HG03135 (cell line): ENCODE data around the gene MARCHF3.
"Not testable (repeated sequence)": the region's sequence is repeated elsewhere in the genome, so short reads cannot be mapped to it uniquely, and the experiment has no call there.

Source experiments
- ATAC-seq: cut with Tn5 transposase; IDR thresholded peaks from one replicate; pipeline ENCODE4 v1.9.1; 2021; ENCODE audit warnings: mild to moderate bottlenecking, moderate library complexity; ENCODE audit not compliant: unreplicated experiment

Gene MARCHF3

GRCh38 chr5:126881821-126882600, 148.3 kb downstream of the MARCHF3 start:
- ATAC-seq = no peak

- ATAC-seq = no peak
These were observed 151.7 kb downstream of the MARCHF3 start for GRCh38 chr5:126878634-126879033.

DNA sequence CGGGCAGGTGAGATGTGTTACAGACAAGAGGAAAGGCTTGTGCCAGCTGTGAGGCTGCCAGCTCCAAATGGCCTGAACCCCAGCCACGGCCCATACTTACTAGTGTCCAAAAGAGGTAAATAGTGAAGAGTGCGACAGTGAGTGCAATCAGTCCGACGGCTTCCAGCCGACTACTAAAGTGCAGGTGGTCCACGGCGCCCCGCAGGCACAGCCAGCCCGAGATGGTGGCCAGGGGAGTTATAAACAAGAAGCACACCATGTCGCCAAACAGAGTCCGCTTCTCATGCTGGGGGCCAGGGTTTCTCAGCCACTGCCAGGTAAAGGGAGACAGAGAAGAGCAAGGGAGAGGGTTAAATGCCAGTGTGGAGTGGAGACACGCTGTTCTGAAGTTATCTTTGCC, 152.3 kb downstream of the MARCHF3 start:
- no peak for ATAC-seq

GRCh38 chr5:126877602-126878001, 152.8 kb downstream of the MARCHF3 start:
- no peak for ATAC-seq

DNA sequence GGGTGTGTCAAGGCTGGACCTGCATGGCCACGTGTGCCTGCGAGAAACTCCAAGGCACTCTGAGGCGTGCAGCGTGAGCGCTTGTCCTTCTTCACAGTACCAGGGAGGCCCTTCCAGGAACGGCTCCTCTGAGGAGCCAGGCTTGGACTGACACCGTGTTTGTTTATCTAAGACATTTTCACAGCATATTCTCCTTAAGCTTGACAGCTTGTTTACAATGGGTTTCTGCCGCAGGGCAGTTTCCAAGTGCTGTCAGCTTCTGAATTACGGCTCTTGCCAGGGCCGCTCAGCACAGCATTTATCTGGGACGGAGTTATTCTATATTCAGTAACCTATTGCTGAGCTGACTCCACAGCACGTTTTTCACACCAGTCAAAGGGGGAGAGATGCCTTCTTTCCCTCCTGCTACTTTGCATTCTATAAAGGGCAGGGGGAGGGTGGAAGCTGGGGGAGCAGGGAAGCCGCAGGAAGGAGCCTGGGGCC, 155.0 kb downstream of the MARCHF3 start:
- no peak for ATAC-seq

DNA sequence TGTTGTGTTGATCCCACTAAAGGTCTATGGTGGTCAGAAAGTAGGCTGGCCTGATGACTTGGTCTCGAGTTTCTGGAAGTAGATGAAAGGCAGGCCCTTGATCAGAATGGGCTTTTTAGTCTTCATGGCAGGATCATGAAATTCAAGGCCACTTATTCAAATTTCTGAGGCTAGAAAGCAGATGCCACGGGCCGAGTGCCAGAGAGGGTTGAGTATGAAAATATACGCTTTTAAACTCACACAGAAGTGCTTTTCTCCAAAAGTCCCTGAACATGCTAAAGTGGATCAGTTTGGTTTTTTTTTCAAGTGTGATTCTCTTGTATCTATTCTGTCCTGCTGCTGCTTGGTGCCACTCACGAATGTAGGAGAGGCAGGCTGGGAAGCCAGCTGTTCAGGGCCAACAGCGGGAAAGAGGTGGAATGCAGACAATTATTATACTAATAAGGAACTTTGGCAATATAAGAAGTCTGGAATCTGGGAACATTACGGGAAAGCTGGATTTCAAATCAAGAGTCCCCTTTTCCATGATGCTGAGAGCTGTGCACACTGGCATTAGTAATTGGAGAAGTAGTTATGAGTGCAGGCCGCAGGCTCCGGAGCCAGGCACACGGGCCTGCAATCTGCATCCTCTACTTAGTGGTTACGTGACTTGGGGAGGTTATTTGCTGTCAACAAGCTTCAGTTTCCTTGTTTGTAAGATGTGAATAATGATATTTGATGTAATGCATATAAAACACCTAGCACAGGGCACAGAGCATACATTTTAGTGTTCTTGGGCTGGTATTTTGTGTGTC, 157.6 kb downstream of the MARCHF3 start:
- ATAC-seq = no peak

DNA sequence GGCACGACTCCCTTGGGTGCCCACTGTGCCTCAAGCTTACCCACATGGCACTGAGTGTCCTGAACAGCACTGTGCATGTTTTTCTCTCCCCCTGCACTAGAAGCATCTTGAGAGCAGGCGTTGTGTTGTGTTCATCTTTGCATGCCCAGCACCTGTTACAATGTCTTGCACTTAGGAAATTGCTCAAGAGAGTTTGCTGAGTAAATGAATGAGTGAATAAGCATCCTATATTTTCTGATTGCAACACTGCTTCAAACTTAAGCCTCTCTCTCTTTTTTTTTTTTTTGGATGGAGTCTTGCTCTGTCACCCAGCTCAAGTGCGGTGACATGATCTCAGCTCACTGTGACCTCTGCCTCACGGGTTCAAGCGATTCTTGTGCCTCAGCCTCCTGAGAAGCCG, 158.9 kb downstream of the MARCHF3 start:
- no peak for ATAC-seq

DNA sequence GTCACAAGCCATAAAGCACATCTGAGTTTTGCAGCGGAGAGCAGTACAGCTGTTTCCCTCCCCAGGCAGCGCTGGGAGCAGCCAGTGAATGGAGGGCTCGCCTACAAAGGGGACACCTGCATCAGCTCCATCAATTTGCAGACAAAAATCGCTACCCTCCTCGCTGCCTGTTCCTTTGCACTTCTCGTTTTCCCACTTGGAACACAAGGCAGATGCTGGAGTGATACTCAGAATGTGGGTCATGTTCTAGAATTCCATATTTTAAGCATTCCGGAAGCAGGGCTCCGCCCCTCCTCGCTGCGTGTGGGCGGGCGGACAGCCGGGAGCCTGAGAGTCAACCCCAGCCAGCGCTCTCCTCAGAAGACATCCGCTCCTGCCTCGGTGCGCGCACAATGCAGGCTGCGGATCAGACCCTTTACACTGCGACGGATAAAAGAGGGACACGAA, 161.3 kb downstream of the MARCHF3 start:
- no peak for ATAC-seq

- ATAC-seq = no peak
These were observed 161.9 kb downstream of the MARCHF3 start for GRCh38 chr5:126868338-126869004.

- no peak for ATAC-seq
These were observed 163.3 kb downstream of the MARCHF3 start for GRCh38 chr5:126866851-126867636.

- ATAC-seq = no peak
These were observed 165.1 kb downstream of the MARCHF3 start for GRCh38 chr5:126865299-126865698.

- no peak for ATAC-seq
These were observed 166.2 kb downstream of the MARCHF3 start for GRCh38 chr5:126864042-126864688.

DNA sequence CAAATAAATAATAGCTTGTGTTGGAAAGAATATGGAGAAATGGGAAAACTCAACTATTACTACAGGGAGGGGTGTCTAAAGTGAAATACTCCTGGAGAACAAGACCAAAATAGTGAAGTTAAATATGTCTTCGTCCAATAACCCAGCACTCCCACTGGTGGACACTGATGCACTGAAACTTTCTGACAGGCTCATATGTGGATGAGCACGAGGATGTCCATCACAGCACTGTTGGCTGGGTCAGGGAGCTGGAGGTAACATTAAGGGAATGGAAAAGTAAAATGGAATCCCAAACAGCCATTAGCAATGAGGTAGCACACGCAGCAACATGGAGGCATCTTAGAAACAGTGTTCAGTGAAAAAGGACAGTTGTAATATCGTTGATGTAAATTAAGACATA, 167.0 kb downstream of the MARCHF3 start:
- ATAC-seq = no peak

DNA sequence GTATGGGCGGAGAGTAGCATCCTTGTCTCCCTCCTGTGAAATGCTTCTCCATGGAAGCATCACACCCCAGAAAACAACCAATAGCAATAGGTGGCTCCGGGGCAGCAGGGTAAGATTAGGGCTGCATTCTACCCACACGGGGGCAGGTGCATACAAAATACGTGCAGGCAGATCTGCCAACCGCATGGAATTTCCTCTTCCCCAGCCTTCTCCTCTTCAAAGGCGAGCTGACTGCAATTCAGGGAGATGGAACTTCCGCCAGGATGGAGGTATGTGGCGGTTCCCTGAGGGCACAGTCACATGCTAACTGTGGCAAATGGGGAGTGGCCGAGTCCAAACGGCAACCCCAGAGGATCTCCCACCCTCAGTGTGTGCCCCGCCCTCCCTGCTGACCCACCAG, 171.9 kb downstream of the MARCHF3 start:
- no peak for ATAC-seq

DNA sequence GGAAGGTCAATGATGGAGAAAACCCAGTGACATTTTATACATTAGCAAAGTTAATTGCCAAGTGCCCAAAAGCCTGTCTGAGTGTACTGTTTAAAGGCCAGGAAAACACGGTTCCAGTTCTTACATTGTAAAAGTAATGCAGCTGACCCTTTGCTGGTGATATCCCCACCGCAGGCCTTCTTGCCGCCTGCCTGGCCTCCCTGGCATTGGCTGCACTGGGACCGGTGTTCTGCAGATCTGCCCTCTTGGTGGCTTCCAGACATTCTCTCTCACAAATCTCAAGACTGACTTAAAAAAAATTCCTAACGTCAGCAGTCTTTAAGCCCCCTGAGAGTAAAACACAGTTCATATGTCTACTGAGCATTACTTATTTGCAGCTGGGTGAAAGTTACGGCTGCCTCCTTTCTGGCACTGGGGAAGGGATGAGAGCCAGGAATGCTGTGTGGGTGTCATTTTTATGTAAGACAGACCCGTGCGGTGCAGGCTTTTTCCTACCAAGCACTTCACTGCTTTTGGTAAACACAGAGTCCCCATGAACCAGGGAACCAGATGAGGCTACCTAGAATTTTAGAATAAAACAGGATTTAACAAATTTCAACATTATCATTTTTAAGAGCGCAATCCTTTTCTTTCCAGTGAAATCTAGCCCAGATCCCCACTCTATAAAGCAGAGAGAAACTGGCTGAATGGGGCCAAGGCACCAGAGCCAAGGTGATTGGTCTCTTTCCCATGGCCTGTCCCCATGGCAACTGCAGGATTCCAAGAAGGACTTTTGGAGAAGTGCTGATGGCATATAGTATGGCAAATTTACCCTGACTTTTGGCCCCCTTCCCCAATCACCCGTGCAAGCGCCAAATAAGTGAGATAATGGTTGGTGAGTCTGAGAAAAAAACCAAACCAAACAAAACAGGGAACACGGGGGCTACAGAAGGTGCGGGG, 172.6 kb downstream of the MARCHF3 start:
- no peak for ATAC-seq

GRCh38 chr5:126855266-126855665, 175.1 kb downstream of the MARCHF3 start:
- ATAC-seq = no peak

GRCh38 chr5:126854526-126855110, 175.7 kb downstream of the MARCHF3 start:
- ATAC-seq = no peak

DNA sequence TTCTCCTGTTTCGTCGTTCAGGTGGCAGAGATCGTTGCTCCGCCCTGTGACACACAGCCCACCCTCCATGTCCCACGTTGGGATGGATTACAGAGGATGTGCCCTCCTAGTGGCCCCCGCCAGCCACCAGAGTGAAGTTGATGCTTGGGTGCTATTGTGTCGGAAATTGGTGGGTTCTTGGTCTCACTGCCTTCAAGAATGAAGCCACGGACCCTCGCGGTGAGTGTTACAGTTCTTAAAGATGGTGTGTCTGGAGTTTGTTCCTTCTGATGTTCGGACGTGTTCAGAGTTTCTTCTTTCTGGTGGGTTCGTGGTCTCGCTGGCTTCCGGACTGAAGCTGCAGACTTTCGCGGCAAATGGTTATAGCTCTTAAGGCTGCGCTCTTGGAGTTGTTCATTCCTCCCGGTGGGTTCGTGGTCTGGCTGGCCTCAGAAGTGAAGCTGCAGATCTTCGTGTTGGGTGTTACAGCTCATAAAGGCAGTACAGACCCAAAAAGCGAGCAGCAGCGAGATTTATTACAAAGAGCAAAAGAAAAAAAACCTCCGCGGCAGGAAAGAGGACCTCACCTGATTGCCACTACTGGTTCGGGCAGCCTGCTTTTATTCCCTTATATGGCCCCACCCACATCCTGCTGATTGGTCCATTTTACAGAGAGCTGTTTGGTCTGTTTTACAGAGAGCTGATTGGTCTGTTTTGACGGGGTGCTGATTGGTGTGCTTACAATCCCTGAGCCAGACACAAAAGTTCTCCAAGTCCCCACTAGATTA, 176.6 kb downstream of the MARCHF3 start:
- not testable (repeated sequence) for ATAC-seq
